SU-DHL-6 (cell line): ENCODE measurements around the gene LINGO3.

ENCODE experiments used
- CTCF ChIP-seq: fragments of 200-600 bp; sonication (generic); IDR thresholded peaks from one replicate; pipeline ENCODE4 v1.5.1; 2017; ENCODE audit warnings: antibody characterized with exemption, mild to moderate bottlenecking, low read length, moderate library complexity; ENCODE audit not compliant: insufficient read depth, poor library complexity, severe bottlenecking
- EZH2phosphoT487 ChIP-seq: fragments of 200-600 bp; sonication (generic), shearing (Covaris generic); conservative IDR thresholded peaks from 2 replicates; pipeline ENCODE4 v1.6.1; 2018; ENCODE audit warnings: mild to moderate bottlenecking, antibody characterized with exemption, low read length, moderate library complexity, mixed read lengths

- TF ChIP-seq CTCF (no peak), EZH2phosphoT487 (no peak)
Observed at GRCh38 chr19:2308114-2308556, at the start of gene LINGO3.
